Activated naive CD4-positive, alpha-beta T cell treated with anti-CD3 and anti-CD28 coated beads, Interleukin-2, amount 50 U/mL, for 72 hours (primary cell): Measurements from ENCODE around the gene KRTAP2-2. TPM values are rescaled to one million over a fixed set of nuclear protein-coding genes. Genes with fewer than 3 reads are reported as not detected.
"Not testable (repeated sequence)": the region's sequence is repeated elsewhere in the genome, so short reads cannot be mapped to it uniquely, and the experiment has no call there.

Experiments
- ATAC-seq, 2 donors: fragments of 150-1000 bp; cut with Tn5 transposase; 2 replicates each; pipeline ENCODE4 v1.10.0; 2021; ENCODE audit warnings: mild to moderate bottlenecking in 2 of 2, moderate library complexity in 2 of 2
- DNase-seq, 2 donors: peaks; one replicate each; pipeline ENCODE4 v3.0.0; 2021 to 2022; ENCODE audit warnings: low spot score in 2 of 2
- H3K27ac Mint-ChIP-seq, 2 donors: one replicate each; pipeline ENCODE4 v1.8.0; 2022; ENCODE audit warnings: mild to moderate bottlenecking in 2 of 2, mixed read lengths in 2 of 2
- H3K36me3 Mint-ChIP-seq, 2 donors: one replicate each; pipeline ENCODE4 v1.8.0; 2022; ENCODE audit warnings: mixed read lengths in 2 of 2
- H3K9me3 Mint-ChIP-seq, 2 donors: one replicate each; pipeline ENCODE4 v1.8.0; 2022; ENCODE audit warnings: mixed read lengths in 2 of 2
- total RNA-seq, 2 donors: library from RNA; stranded (reverse); gene quantifications; one replicate each; pipeline ENCODE4 v1.2.3, GENCODE V29; 2022

Gene KRTAP2-2
- not detected for total RNA-seq

GRCh38 chr17:41055130-41055529 is at the start of gene KRTAP2-2:
Gene KRTAP2-2 (minus strand): TSS chr17:41055230. CDS start chr17:41055211, 19 bp downstream.
- H3K27ac Mint-ChIP-seq, DNase-seq, ATAC-seq, H3K9me3 Mint-ChIP-seq, H3K36me3 Mint-ChIP-seq: not testable (repeated sequence)

- peak; percentile 51 to 89 for ATAC-seq
- DNase-seq, H3K36me3 Mint-ChIP-seq, H3K27ac Mint-ChIP-seq, H3K9me3 Mint-ChIP-seq: not testable (repeated sequence)
Observed at GRCh38 chr17:41104386-41105038, 49.5 kb upstream of the KRTAP2-2 start.

- DNase-seq (no peak), ATAC-seq (no peak)
- Mint-ChIP-seq H3K27ac (no peak overlapping the region), H3K9me3 (peaks cover 0 to 5% of the 10 kb centered on the region in 2 donors), H3K36me3 (no peaks in the 10 kb centered on the region)
Observed at GRCh38 chr17:41103896-41104295, 48.9 kb upstream of the KRTAP2-2 start.

GRCh38 chr17:41101586-41102259 is 46.7 kb upstream of the KRTAP2-2 start, which contains the start of gene KRTAP4-16:
Gene KRTAP4-16 (minus strand): TSS chr17:41102209. CDS start chr17:41102209, 0 bp downstream.
- Mint-ChIP-seq H3K36me3 (no peaks in the 10 kb centered on the region), H3K27ac (no peak within 1 kb of the TSS), H3K9me3 (no peaks in the 10 kb centered on the region)
- ATAC-seq, result no peak
- DNase-seq, result no peak

GRCh38 chr17:41099682-41100480 is 44.9 kb upstream of the KRTAP2-2 start:
- ATAC-seq, DNase-seq, H3K36me3 Mint-ChIP-seq, H3K27ac Mint-ChIP-seq, H3K9me3 Mint-ChIP-seq: not testable (repeated sequence)

- no peak overlapping the region for H3K27ac Mint-ChIP-seq
- ATAC-seq, result no peak
- H3K36me3 Mint-ChIP-seq, result no peaks in the 10 kb centered on the region
- no peak for DNase-seq
- no peaks in the 10 kb centered on the region for H3K9me3 Mint-ChIP-seq
Observed at GRCh38 chr17:41098481-41098880, 43.5 kb upstream of the KRTAP2-2 start.

- Mint-ChIP-seq H3K36me3 (no peaks in the 10 kb centered on the region), H3K9me3 (no peaks in the 10 kb centered on the region), H3K27ac (peak within 1 kb of the TSS in 1 of 2 donors; percentile 85)
- DNase-seq, result no peak
- ATAC-seq, result no peak
Observed at GRCh38 chr17:41098042-41098441, 43.0 kb upstream of the KRTAP2-2 start, which contains the start of gene KRTAP4-8. Gene KRTAP4-8 (minus strand): TSS chr17:41098142. CDS start chr17:41098084, 58 bp downstream.

- ATAC-seq, result no peak
Observed at GRCh38 chr17:41096055-41096454, 41.0 kb upstream of the KRTAP2-2 start.

GRCh38 chr17:41088760-41089352 is 33.8 kb upstream of the KRTAP2-2 start:
- H3K36me3 Mint-ChIP-seq, result not testable (repeated sequence)

More at GRCh38 chr17:41096055-41096454, 41.0 kb upstream of the KRTAP2-2 start:
- Mint-ChIP-seq H3K27ac (no peak overlapping the region), H3K36me3 (no peaks in the 10 kb centered on the region), H3K9me3 (no peaks in the 10 kb centered on the region)
- DNase-seq, result no peak

GRCh38 chr17:41084100-41084856 is 29.2 kb upstream of the KRTAP2-2 start, which contains the start of gene KRTAP4-7:
Gene KRTAP4-7 (plus strand): TSS chr17:41084150. CDS start chr17:41084207, 57 bp downstream.
- not testable (repeated sequence) for H3K36me3 Mint-ChIP-seq, ATAC-seq, H3K9me3 Mint-ChIP-seq, DNase-seq
- peak within 1 kb of the TSS in 1 of 2 donors; percentile 30 for H3K27ac Mint-ChIP-seq

More at GRCh38 chr17:41088760-41089352, 33.8 kb upstream of the KRTAP2-2 start:
- H3K27ac Mint-ChIP-seq, H3K9me3 Mint-ChIP-seq, DNase-seq, ATAC-seq: not testable (repeated sequence)

GRCh38 chr17:41083427-41083826 is 28.4 kb upstream of the KRTAP2-2 start:
- H3K9me3 Mint-ChIP-seq, H3K27ac Mint-ChIP-seq, DNase-seq, H3K36me3 Mint-ChIP-seq: not testable (repeated sequence)
- peak; percentile 66 to 84 for ATAC-seq

- H3K36me3 Mint-ChIP-seq, result no peaks in the 10 kb centered on the region
- no peak for ATAC-seq
- no peaks in the 10 kb centered on the region for H3K9me3 Mint-ChIP-seq
- no peak for DNase-seq
- H3K27ac Mint-ChIP-seq, result no peak overlapping the region
Observed at GRCh38 chr17:41082626-41083025, 27.6 kb upstream of the KRTAP2-2 start.

GRCh38 chr17:41076788-41077187 is 21.8 kb upstream of the KRTAP2-2 start:
- Mint-ChIP-seq H3K27ac (no peak overlapping the region), H3K9me3 (no peaks in the 10 kb centered on the region), H3K36me3 (no peaks in the 10 kb centered on the region)
- ATAC-seq (no peak), DNase-seq (no peak)

GRCh38 chr17:41073676-41074075 is 18.6 kb upstream of the KRTAP2-2 start:
- DNase-seq, result no peak
- Mint-ChIP-seq H3K36me3 (no peaks in the 10 kb centered on the region), H3K9me3 (no peaks in the 10 kb centered on the region), H3K27ac (no peak overlapping the region)
- ATAC-seq, result no peak

GRCh38 chr17:41071606-41072360 is 16.8 kb upstream of the KRTAP2-2 start:
- ATAC-seq, result no peak

More at GRCh38 chr17:41071606-41072360, 16.8 kb upstream of the KRTAP2-2 start:
- no peaks in the 10 kb centered on the region for H3K9me3 Mint-ChIP-seq
- no peak overlapping the region for H3K27ac Mint-ChIP-seq
- DNase-seq, result no peak
- H3K36me3 Mint-ChIP-seq, result no peaks in the 10 kb centered on the region
